D721Med (cell line): ENCODE data around the gene IL1RL2.

Experiments used
- DNase-seq: peaks from one replicate; pipeline ENCODE4 v3.0.0; 2011; ENCODE audit warnings: low spot score; ENCODE audit not compliant: insufficient read length
- FAIRE-seq: peaks from 2 replicates; lab custom pipeline; 2011; peaks lifted over from hg19 to GRCh38; lab: Jason Lieb, UNC
- CTCF ChIP-seq: IDR thresholded peaks from 2 replicates; pipeline ENCODE4 v1.5.1; 2012; ENCODE audit warnings: mild to moderate bottlenecking, control low read depth; ENCODE audit not compliant: insufficient read depth; ENCODE audit errors: missing control alignments

IL1RL2 gene

GRCh38 chr2:102158011-102158755, 28.6 kb upstream of the IL1RL2 start:
- no peak for TF ChIP-seq CTCF
- DNase-seq = no peak
- FAIRE-seq = no peak

DNA sequence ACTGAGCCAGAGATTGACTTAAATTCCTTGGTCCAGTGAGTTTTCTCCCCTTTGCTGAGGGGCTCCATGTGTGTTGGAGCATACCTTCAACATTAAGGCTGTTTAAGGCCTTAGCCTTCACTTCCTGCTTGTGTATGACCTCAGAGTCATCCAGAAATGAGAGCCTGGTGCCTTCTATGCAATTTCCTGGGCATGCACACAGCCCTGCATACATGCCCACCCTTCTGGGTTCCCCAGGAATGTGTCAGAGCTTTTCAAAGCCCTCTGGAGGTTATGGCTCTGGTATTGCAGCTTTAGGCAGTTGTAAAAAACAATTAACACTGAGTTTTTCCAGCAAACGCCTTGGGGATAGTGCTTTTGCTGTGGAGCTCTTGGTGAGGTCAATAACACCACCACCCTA, 27.5 kb upstream of the IL1RL2 start:
- FAIRE-seq (no peak), DNase-seq (no peak)
- TF ChIP-seq CTCF = no peak

- no peak for TF ChIP-seq CTCF
- FAIRE-seq = no peak
- DNase-seq = no peak
These were observed 20.5 kb upstream of the IL1RL2 start for GRCh38 chr2:102166189-102166845.

GRCh38 chr2:102168026-102168771, 18.6 kb upstream of the IL1RL2 start:
- DNase-seq (no peak), FAIRE-seq (no peak)
- TF ChIP-seq CTCF = no peak

- DNase-seq = no peak
- no peak for TF ChIP-seq CTCF
- FAIRE-seq = no peak
These were observed 14.9 kb upstream of the IL1RL2 start for GRCh38 chr2:102171946-102172345.

- no peak for DNase-seq
- no peak for TF ChIP-seq CTCF
- no peak for FAIRE-seq
These were observed 14.1 kb upstream of the IL1RL2 start for GRCh38 chr2:102172745-102173144.
